HG03097 (cell line): ENCODE measurements around the gene SMC1B.
"Not testable (repeated sequence)": the region's sequence is repeated elsewhere in the genome, so short reads cannot be mapped to it uniquely, and the experiment has no call there.

ENCODE experiments used
- ATAC-seq: cut with Tn5 transposase; IDR thresholded peaks from one replicate; pipeline ENCODE4 v1.9.1; 2021; ENCODE audit not compliant: unreplicated experiment, low FRiP score

The SMC1B gene

GRCh38 chr22:45413368-45414211 is at the start of gene SMC1B, which contains the start of gene RIBC2:
TSS of gene SMC1B (minus strand) at chr22:45413599. CDS start at chr22:45413567, 32 bp downstream.
TSS of gene RIBC2 (plus strand) at chr22:45413693. CDS start at chr22:45413887, 194 bp downstream.
- ATAC-seq = no peak

GRCh38 chr22:45462034-45462655 is 48.7 kb upstream of the SMC1B start:
- no peak for ATAC-seq

- ATAC-seq = no peak
Observed at GRCh38 chr22:45460288-45461109, 47.1 kb upstream of the SMC1B start.

GRCh38 chr22:45459235-45459634 is 45.8 kb upstream of the SMC1B start:
- no peak for ATAC-seq

GRCh38 chr22:45458532-45458931 is 45.1 kb upstream of the SMC1B start:
- ATAC-seq = no peak

- no peak for ATAC-seq
Observed at GRCh38 chr22:45456811-45457210, 43.4 kb upstream of the SMC1B start.

GRCh38 chr22:45455621-45456020 is 42.2 kb upstream of the SMC1B start:
- ATAC-seq = no peak

- no peak for ATAC-seq
Observed at GRCh38 chr22:45455212-45455611, 41.8 kb upstream of the SMC1B start.

- ATAC-seq = no peak
Observed at GRCh38 chr22:45454275-45454674, 40.9 kb upstream of the SMC1B start.

GRCh38 chr22:45453764-45454163 is 40.4 kb upstream of the SMC1B start:
- ATAC-seq = no peak

- no peak for ATAC-seq
Observed at GRCh38 chr22:45452565-45453379, 39.4 kb upstream of the SMC1B start.

GRCh38 chr22:45451972-45452371 is 38.6 kb upstream of the SMC1B start:
- no peak for ATAC-seq

GRCh38 chr22:45450921-45451651 is 37.7 kb upstream of the SMC1B start:
- ATAC-seq = no peak

GRCh38 chr22:45450101-45450785 is 36.8 kb upstream of the SMC1B start:
- ATAC-seq = no peak

- not testable (repeated sequence) for ATAC-seq
Observed at GRCh38 chr22:45449442-45449841, 36.0 kb upstream of the SMC1B start.

- no peak for ATAC-seq
Observed at GRCh38 chr22:45448431-45448830, 35.0 kb upstream of the SMC1B start.

GRCh38 chr22:45447596-45447995 is 34.2 kb upstream of the SMC1B start:
- not testable (repeated sequence) for ATAC-seq

GRCh38 chr22:45446216-45446615 is 32.8 kb upstream of the SMC1B start:
- no peak for ATAC-seq
